NK-92 (cell line): ENCODE measurements around the gene EXOC2.

ENCODE experiments used
- DNase-seq: peaks from one replicate; lab custom pipeline; 2025; ENCODE audit not compliant: unreplicated experiment; lab: John Stamatoyannopoulos, UW

Gene EXOC2

GRCh38 chr6:470051-470900 is 222.7 kb downstream of the EXOC2 start:
- no peak for DNase-seq

DNA sequence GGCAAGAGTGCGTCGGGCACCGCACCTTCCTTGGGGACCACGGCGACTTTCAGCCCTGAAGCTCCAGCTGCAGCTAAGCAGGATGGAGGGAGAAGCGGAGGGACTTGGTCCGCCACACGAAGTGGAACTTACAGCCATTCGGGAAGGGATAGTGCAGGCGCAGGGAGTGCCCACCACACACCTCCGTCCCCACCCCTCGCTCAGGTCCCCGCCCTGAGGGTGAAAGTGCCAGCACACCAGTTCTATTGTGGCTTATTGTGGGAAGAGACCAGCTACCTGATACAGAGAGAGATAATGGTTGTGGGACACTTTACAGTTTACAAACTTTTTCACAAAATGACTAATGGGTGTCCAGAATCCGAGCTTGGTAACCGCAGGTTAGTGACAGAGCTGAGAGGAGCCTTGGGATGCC is 225.3 kb downstream of the EXOC2 start:
- no peak for DNase-seq

DNA sequence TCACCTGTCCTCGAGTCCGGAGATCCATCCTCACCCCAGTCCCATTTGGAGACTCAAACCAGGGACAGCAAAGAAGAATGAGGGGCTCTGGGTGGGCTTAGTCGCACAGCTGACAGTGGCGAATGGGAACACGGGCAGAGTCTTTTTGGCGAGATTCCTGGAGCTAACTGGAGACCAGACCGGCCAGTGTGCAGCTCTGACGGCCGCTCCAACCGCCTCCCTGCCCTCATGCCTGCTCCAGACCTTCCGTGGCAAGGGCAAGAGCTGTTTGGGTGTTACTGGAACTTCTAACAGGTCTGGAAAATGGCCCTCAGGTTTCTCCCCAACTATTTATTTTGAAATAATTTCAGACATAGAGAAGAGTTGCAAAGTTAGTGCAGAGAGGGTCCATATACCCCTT is 225.8 kb downstream of the EXOC2 start:
- DNase-seq = no peak

- DNase-seq = no peak
Observed at GRCh38 chr6:466564-466963, 226.4 kb downstream of the EXOC2 start.

DNA sequence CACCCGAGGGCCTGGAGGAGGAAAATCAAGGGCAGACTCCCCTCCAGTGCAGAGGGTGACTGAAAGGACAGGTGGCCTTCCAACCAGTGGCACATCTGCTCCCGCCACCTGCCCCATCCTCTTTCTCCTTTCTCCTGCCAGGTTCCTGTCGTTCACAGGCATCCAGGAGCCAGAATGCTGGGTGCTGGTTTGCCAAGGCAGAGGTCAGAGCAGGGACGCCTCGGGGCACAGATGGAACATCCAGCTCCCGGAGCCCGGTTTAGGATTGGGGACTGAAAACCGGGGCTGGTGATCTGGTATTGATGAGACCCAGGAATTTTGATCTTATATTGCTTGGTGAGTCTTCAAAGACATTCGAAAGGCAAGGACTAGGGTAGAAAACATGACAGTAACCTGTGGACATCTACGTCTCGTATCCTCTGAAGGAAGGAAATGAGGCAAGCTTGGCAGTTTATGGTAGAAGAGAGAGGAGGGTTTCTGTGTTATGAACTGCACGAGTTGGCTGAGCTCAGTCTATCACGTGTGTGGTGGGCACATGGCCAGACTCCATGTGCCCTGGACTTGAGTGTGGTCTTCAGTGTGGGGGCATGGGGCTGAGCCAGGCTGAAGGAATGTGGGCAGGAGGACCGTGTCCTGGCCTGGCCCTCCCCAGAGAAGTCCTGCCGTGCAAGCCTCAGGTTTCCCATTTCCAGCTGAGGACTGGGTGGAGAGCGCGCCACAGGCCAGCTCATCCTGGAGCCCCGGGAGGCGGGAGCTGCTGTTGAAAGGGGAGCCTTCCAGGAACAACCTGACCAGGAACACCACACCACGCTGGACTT is 227.2 kb downstream of the EXOC2 start:
- DNase-seq = no peak

GRCh38 chr6:456887-457286 is 236.1 kb downstream of the EXOC2 start:
- no peak for DNase-seq

DNA sequence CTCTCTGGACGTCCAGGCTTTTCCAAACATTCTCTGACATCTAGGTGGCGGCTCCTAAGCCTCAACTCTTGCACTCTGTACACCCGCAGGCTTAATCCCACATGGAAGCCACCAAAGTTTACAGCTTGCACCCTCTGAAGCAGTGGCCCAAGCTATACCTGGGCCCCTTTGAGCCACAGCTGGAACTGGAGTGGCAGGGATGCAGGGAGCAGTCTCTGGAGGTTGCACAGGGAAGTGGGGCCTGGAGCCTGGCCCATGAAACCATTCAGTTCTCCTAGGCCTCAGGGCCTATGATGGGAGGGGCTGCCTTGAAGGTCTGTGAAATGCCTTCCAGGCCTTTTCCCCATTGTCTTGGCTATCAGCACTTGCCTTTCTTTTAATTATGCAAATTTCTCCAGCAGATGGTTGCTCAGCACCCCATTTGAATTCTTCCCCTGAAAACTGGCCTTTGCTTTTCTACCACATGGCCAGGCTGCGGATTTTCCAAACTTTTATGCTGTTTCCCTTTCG is 236.5 kb downstream of the EXOC2 start:
- no peak for DNase-seq

DNA sequence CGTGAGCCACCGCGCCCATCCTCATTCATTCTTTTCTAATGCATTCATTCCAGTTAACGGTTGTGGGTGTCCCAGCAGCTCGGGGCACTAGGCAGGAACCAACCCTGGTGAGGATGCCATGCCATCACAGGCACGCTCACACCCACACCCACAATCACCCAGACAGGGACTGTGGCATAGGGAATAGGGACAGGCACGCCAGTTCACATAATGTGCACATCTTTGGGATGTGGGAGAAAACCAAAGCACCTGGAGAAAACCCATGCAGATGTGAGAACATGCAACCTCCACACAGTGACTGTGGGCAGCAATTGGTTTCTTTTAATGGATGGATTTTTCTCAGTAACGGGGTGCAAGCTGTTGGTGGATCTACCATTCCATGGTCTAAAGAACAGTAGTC is 237.1 kb downstream of the EXOC2 start:
- no peak for DNase-seq

- DNase-seq = no peak
Observed at GRCh38 chr6:455006-455585, 237.8 kb downstream of the EXOC2 start.

- no peak for DNase-seq
Observed at GRCh38 chr6:454148-454991, 238.6 kb downstream of the EXOC2 start.

DNA sequence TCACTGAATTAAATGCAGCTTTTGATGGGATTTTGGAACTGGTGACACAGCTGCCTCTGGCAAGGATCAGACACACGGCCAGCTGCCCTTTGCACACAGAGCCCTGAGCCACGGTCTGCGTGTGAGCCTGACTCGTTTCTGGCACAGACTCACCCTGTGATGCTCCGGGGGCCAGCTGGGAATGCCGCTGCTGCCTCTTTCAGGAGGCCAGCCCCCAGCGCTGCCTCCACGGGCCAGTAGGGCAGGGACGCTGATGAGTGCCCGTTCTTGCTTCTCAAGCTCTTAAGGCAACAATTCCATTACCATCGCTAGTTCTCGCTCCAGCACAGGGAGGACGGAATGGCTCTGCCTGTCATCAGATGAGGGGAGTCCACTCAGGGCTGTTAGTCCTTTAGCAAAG is 239.8 kb downstream of the EXOC2 start:
- DNase-seq = no peak

GRCh38 chr6:452301-453067 is 240.5 kb downstream of the EXOC2 start:
- no peak for DNase-seq

GRCh38 chr6:451847-452246 is 241.1 kb downstream of the EXOC2 start:
- no peak for DNase-seq

- DNase-seq = no peak
Observed at GRCh38 chr6:451336-451735, 241.6 kb downstream of the EXOC2 start.

- DNase-seq = no peak
Observed at GRCh38 chr6:449486-450419, 243.2 kb downstream of the EXOC2 start.

DNA sequence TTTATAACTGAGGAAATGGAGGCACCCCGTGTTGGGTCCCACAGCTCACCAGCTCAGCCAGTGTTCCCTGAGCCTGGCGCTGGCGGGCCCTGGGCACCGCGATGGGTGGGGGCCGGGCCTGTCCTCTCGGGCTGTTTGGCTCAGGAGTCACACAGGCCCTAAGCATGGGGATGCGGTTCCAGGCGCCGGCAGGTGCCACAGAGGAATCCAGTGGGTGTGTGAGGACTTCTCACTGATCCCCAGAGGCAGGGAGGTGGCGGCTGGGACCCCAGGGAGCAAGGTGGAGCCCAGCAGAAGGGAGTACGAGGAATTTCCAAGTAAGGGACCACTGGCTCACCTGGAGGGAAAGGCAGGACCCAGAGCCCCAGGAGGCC is 243.9 kb downstream of the EXOC2 start:
- DNase-seq = no peak

- DNase-seq = no peak
Observed at GRCh38 chr6:448296-449056, 244.5 kb downstream of the EXOC2 start.
